GM23338 (cell line): ENCODE measurements around the gene ARFIP2. TPM values are rescaled to one million over a fixed set of nuclear protein-coding genes. Genes with fewer than 3 reads are reported as not detected.

Experiments
- ATAC-seq: fragments of 200-7000 bp; cut with Tn5 transposase; 3 replicates; pipeline ENCODE4 v1.9.1; 2020
- DNase-seq: peaks from one replicate; pipeline ENCODE4 v3.0.0-alpha.2; 2015; ENCODE audit warnings: low spot score
- H2AFZ ChIP-seq: fragments of 200-600 bp; sonication (generic); 2 replicates; pipeline ENCODE4 v1.8.0; 2016; ENCODE audit warnings: antibody characterized with exemption, mild to moderate bottlenecking, moderate library complexity
- H3F3A ChIP-seq: fragments of 200-600 bp; sonication (generic); replicated peaks from 2 replicates; pipeline ENCODE4 v1.8.0; 2017; ENCODE audit warnings: antibody characterized with exemption, mixed run types, low read depth
- H3K27ac ChIP-seq: fragments of 200-600 bp; sonication (generic); 2 replicates; pipeline ENCODE4 v1.6.1; 2016; ENCODE audit warnings: low read depth
- H3K27me3 ChIP-seq: fragments of 200-600 bp; sonication (generic); 2 replicates; pipeline ENCODE4 v1.8.0; 2016; ENCODE audit warnings: mild to moderate bottlenecking, mixed run types, moderate library complexity; ENCODE audit not compliant: insufficient read depth
- H3K36me3 ChIP-seq: fragments of 200-600 bp; sonication (generic); 2 replicates; pipeline ENCODE4 v1.8.0; 2016; ENCODE audit warnings: mild to moderate bottlenecking; ENCODE audit not compliant: insufficient read depth
- H3K4me1 ChIP-seq: fragments of 200-600 bp; sonication (generic); 2 replicates; pipeline ENCODE4 v1.8.0; 2016; ENCODE audit warnings: mild to moderate bottlenecking, moderate library complexity; ENCODE audit not compliant: insufficient read depth
- H3K4me2 ChIP-seq: fragments of 200-600 bp; sonication (generic); 2 replicates; pipeline ENCODE4 v1.7.1; 2017; ENCODE audit warnings: mixed run types
- H3K4me3 ChIP-seq: fragments of 200-600 bp; sonication (generic); 2 replicates; pipeline ENCODE4 v1.6.1; 2016; ENCODE audit warnings: mixed run types
- H3K79me2 ChIP-seq: fragments of 200-600 bp; sonication (generic); replicated peaks from 2 replicates; pipeline ENCODE4 v1.8.0; 2017; ENCODE audit warnings: mild to moderate bottlenecking; ENCODE audit not compliant: insufficient read depth
- H3K9me2 ChIP-seq: fragments of 200-600 bp; sonication (generic); 2 replicates; pipeline ENCODE4 v1.8.0; 2017; ENCODE audit not compliant: insufficient read depth
- H4K20me1 ChIP-seq: fragments of 200-600 bp; sonication (generic); replicated peaks from 2 replicates; pipeline ENCODE4 v1.8.0; 2017; ENCODE audit warnings: mild to moderate bottlenecking; ENCODE audit not compliant: insufficient read depth
- H3K27ac Mint-ChIP-seq: 2 replicates; pipeline ENCODE4 v1.8.0; 2020; ENCODE audit warnings: inconsistent platforms, mild to moderate bottlenecking, moderate library complexity, mixed read lengths
- H3K27me3 Mint-ChIP-seq: 3 replicates; pipeline ENCODE4 v1.8.0; 2022; ENCODE audit warnings: low read depth, mild to moderate bottlenecking, moderate library complexity, mixed read lengths, inconsistent platforms; ENCODE audit not compliant: insufficient read depth, poor library complexity
- H3K36me3 Mint-ChIP-seq: 3 replicates; pipeline ENCODE4 v1.8.0; 2021; ENCODE audit warnings: low read depth, mild to moderate bottlenecking, inconsistent platforms, moderate library complexity, mixed read lengths
- H3K4me1 Mint-ChIP-seq: 3 replicates; pipeline ENCODE4 v1.8.0; 2020; ENCODE audit warnings: mild to moderate bottlenecking, inconsistent platforms, mixed read lengths
- H3K4me3 Mint-ChIP-seq: 3 replicates; pipeline ENCODE4 v1.8.0; 2021; ENCODE audit warnings: moderate library complexity, mild to moderate bottlenecking, inconsistent platforms, mixed read lengths
- H3K9me3 Mint-ChIP-seq: 3 replicates; pipeline ENCODE4 v1.8.0; 2020; ENCODE audit warnings: moderate library complexity, mild to moderate bottlenecking, inconsistent platforms, mixed read lengths
- CTCF ChIP-seq, 2 experiments: fragments of 200-600 bp in 1 of 2; sonication (generic) in 1 of 2; conservative IDR thresholded peaks; 2 replicates each; pipeline versions ENCODE4 v1.5.1 to v1.6.1; 2016 to 2017; ENCODE audit warnings: antibody characterized with exemption in 2 of 2, low read depth in 2 of 2, mild to moderate bottlenecking in 2 of 2, moderate library complexity in 1 of 2
- POLR2AphosphoS5 ChIP-seq: IDR thresholded peaks from 2 replicates; pipeline ENCODE4 v1.6.1; 2016; ENCODE audit warnings: antibody characterized with exemption, low read depth
- REST ChIP-seq: IDR thresholded peaks from one replicate; pipeline ENCODE4 v1.6.1; 2018; ENCODE audit warnings: antibody characterized with exemption; ENCODE audit not compliant: unreplicated experiment
- ZNF462 ChIP-seq: fragments of 250-450 bp; sonication (Bioruptor Pico); IDR thresholded peaks from 2 replicates; pipeline ENCODE4 v1.5.0; 2020; ENCODE audit warnings: mild to moderate bottlenecking, moderate library complexity
- polyA plus RNA-seq: library from polyadenylated mRNA; unstranded; fragments of >200 nt; fragmentation: Nextera tagmentation; extraction: Ambion mirVana; gene quantifications from 2 replicates; pipeline ENCODE4 v1.2.1, GENCODE V29; 2016
- total RNA-seq: library from RNA; depleted of rRNA; stranded (reverse); fragments of >200 nt; shearing (Covaris generic); gene quantifications from 2 replicates; pipeline ENCODE4 v1.2.3, GENCODE V29; 2014

Gene ARFIP2
- total and polyA plus RNA-seq, 2 experiments from 2014 or later = 35.4 to 61.5 TPM

- H3K4me3 Mint-ChIP-seq = no peak overlapping the region
- no peak overlapping the region for H3K4me3 ChIP-seq
- TF ChIP-seq ZNF462 (CRISPR knock-in tag) (no peak), CTCF (conservative IDR thresholded peaks at IDR 0.05; ENCODE audit: low read depth in 2 of 2) (no peak), POLR2AphosphoS5 (no peak), REST (no peak)
- H3K4me1 ChIP-seq = no peaks in the 10 kb centered on the region
- H3K27ac ChIP-seq = no peak overlapping the region
- no peak overlapping the region for H3K27ac Mint-ChIP-seq
- H4K20me1 ChIP-seq = no peaks in the 10 kb centered on the region
- no peaks in the 10 kb centered on the region for H3K9me2 ChIP-seq
- no peaks in the 10 kb centered on the region for H3K4me1 Mint-ChIP-seq
- peaks cover 5% of the 10 kb centered on the region for H3K27me3 Mint-ChIP-seq
- DNase-seq (no peak), ATAC-seq (no peak)
- H3F3A ChIP-seq = no peaks in the 10 kb centered on the region
- H3K79me2 ChIP-seq = no peaks in the 10 kb centered on the region
- H2AFZ ChIP-seq = no peak overlapping the region
- H3K36me3 ChIP-seq = no peaks in the 10 kb centered on the region
- no peaks in the 10 kb centered on the region for H3K9me3 Mint-ChIP-seq
- no peaks in the 10 kb centered on the region for H3K36me3 Mint-ChIP-seq
- no peak overlapping the region for H3K4me2 ChIP-seq
- no peaks in the 10 kb centered on the region for H3K27me3 ChIP-seq
Measured at GRCh38 chr11:6433998-6434660, 47.0 kb downstream of the ARFIP2 start.
